WTC11 (cell line): ENCODE measurements around the gene JADE2. TPM values are rescaled to one million over a fixed set of nuclear protein-coding genes. Genes with fewer than 3 reads are reported as not detected.
"Not testable (repeated sequence)": the region's sequence is repeated elsewhere in the genome, so short reads cannot be mapped to it uniquely, and the experiment has no call there.

Experiments
- ATAC-seq: fragments of 200-7000 bp; cut with Tn5 transposase; 2 replicates; pipeline ENCODE4 v1.10.0; 2021; ENCODE audit warnings: mild to moderate bottlenecking, moderate library complexity
- CTCF ChIA-PET: fragments of 300-600 bp; sonication (Branson Sonifier 250); formaldehyde crosslinking; loops from one replicate; lab custom pipeline; 2021; ENCODE audit warnings: antibody characterized with exemption; lab: Charles Lee
- POLR2A ChIA-PET: fragments of 350-600 bp; sonication (Branson Sonifier 250); formaldehyde crosslinking; loops from one replicate; lab custom pipeline; 2021; ENCODE audit warnings: antibody characterized with exemption; lab: Charles Lee
- DNase-seq: peaks from one replicate; pipeline ENCODE4 v3.0.0; 2021; ENCODE audit warnings: low spot score
- H3K27ac Mint-ChIP-seq: 2 replicates; pipeline ENCODE4 v1.8.0; 2021; ENCODE audit warnings: mixed read lengths
- H3K27me3 Mint-ChIP-seq: 2 replicates; pipeline ENCODE4 v1.8.0; 2021; ENCODE audit warnings: low read depth, mild to moderate bottlenecking, moderate library complexity, mixed read lengths
- H3K36me3 Mint-ChIP-seq: 2 replicates; pipeline ENCODE4 v1.8.0; 2021; ENCODE audit warnings: mixed read lengths
- H3K4me1 Mint-ChIP-seq: 2 replicates; pipeline ENCODE4 v1.8.0; 2022; ENCODE audit warnings: mixed read lengths
- H3K4me3 Mint-ChIP-seq: 2 replicates; pipeline ENCODE4 v1.8.0; 2021; ENCODE audit warnings: mild to moderate bottlenecking, moderate library complexity, mixed read lengths
- H3K9me3 Mint-ChIP-seq: 2 replicates; pipeline ENCODE4 v1.8.0; 2021; ENCODE audit warnings: mixed read lengths
- CBFB ChIP-seq: sonication (generic); formaldehyde crosslinking; IDR thresholded peaks from 2 replicates; pipeline ENCODE4 v1.8.1; 2022; ENCODE audit warnings: mild to moderate bottlenecking, low read depth, missing genetic modification reagents
- CREB1 ChIP-seq: sonication (generic); formaldehyde crosslinking; IDR thresholded peaks from 2 replicates; pipeline ENCODE4 v1.8.0; 2023; ENCODE audit warnings: mild to moderate bottlenecking, missing genetic modification reagents
- ETV6 ChIP-seq: sonication (generic); formaldehyde crosslinking; IDR thresholded peaks from 2 replicates; pipeline ENCODE4 v1.8.1; 2022; ENCODE audit warnings: mild to moderate bottlenecking, missing genetic modification reagents
- HMGA2 ChIP-seq: fragments of 250-450 bp; sonication (Bioruptor Pico); IDR thresholded peaks from 2 replicates; pipeline ENCODE4 v1.4.0; 2021; ENCODE audit warnings: mild to moderate bottlenecking, moderate library complexity
- JUN ChIP-seq: sonication (generic); formaldehyde crosslinking; IDR thresholded peaks from 2 replicates; pipeline ENCODE4 v1.8.0; 2023; ENCODE audit warnings: mild to moderate bottlenecking, missing genetic modification reagents
- KAT7 ChIP-seq: sonication (generic); formaldehyde crosslinking; IDR thresholded peaks from 2 replicates; pipeline ENCODE4 v1.8.1; 2023; ENCODE audit warnings: missing genetic modification reagents, mild to moderate bottlenecking, borderline replicate concordance
- RELA ChIP-seq: sonication (generic); formaldehyde crosslinking; IDR thresholded peaks from 2 replicates; pipeline ENCODE4 v1.8.1; 2022; ENCODE audit warnings: missing genetic modification reagents, mild to moderate bottlenecking, borderline replicate concordance
- SMAD3 ChIP-seq: sonication (generic); formaldehyde crosslinking; IDR thresholded peaks from 2 replicates; pipeline ENCODE4 v1.8.0; 2022; ENCODE audit warnings: missing genetic modification reagents, mild to moderate bottlenecking, borderline replicate concordance
- SMAD4 ChIP-seq: sonication (generic); formaldehyde crosslinking; IDR thresholded peaks from 2 replicates; pipeline ENCODE4 v1.8.0; 2022; ENCODE audit warnings: mild to moderate bottlenecking, missing genetic modification reagents
- SP1 ChIP-seq: sonication (generic); formaldehyde crosslinking; conservative IDR thresholded peaks from 2 replicates; pipeline ENCODE4 v1.8.1; 2022; ENCODE audit warnings: missing genetic modification reagents
- ZNF121 ChIP-seq: sonication (generic); formaldehyde crosslinking; IDR thresholded peaks from 2 replicates; pipeline ENCODE4 v1.8.0; 2023; ENCODE audit warnings: missing genetic modification reagents
- ZNF219 ChIP-seq: sonication (generic); formaldehyde crosslinking; IDR thresholded peaks from 2 replicates; pipeline ENCODE4 v1.8.0; 2023; ENCODE audit warnings: missing genetic modification reagents, mild to moderate bottlenecking, borderline replicate concordance
- ZNF423 ChIP-seq: fragments of 250-450 bp; sonication (Bioruptor Pico); IDR thresholded peaks from 2 replicates; pipeline ENCODE4 v2.1.2; 2022; ENCODE audit warnings: mild to moderate bottlenecking, moderate library complexity
- total RNA-seq: library from RNA; stranded (reverse); gene quantifications from 3 replicates; pipeline ENCODE4 v1.2.3, GENCODE V29; 2021
- TF ChIP-seq, protein P1 (sequence below): sonication (generic); formaldehyde crosslinking; IDR thresholded peaks from 2 replicates; pipeline ENCODE4 v1.8.1; 2022; ENCODE audit warnings: missing genetic modification reagents, borderline replicate concordance
- TF ChIP-seq, protein P2 (sequence below): sonication (generic); formaldehyde crosslinking; IDR thresholded peaks from 2 replicates; pipeline ENCODE4 v1.8.1; 2023; ENCODE audit warnings: mild to moderate bottlenecking, missing genetic modification reagents, borderline replicate concordance
- TF ChIP-seq, protein P3 (sequence below): fragments of 250-450 bp; sonication (Bioruptor Pico); IDR thresholded peaks from 2 replicates; pipeline ENCODE4 v1.9.0; 2021; ENCODE audit warnings: mild to moderate bottlenecking
- TF ChIP-seq, protein P4 (sequence below): sonication (generic); formaldehyde crosslinking; IDR thresholded peaks from 2 replicates; pipeline ENCODE4 v1.8.0; 2023; ENCODE audit warnings: missing genetic modification reagents, mild to moderate bottlenecking, borderline replicate concordance
- TF ChIP-seq, protein P5 (sequence below): sonication (generic); formaldehyde crosslinking; IDR thresholded peaks from 2 replicates; pipeline ENCODE4 v1.8.0; 2022; ENCODE audit warnings: mild to moderate bottlenecking, missing genetic modification reagents
- TF ChIP-seq, protein P6 (sequence below): sonication (generic); formaldehyde crosslinking; IDR thresholded peaks from 2 replicates; pipeline ENCODE4 v1.8.1; 2022; ENCODE audit warnings: mild to moderate bottlenecking, missing genetic modification reagents, moderate library complexity, borderline replicate concordance
- TF ChIP-seq, protein P7 (sequence below): sonication (generic); formaldehyde crosslinking; IDR thresholded peaks from 2 replicates; pipeline ENCODE4 v1.8.1; 2022; ENCODE audit warnings: mild to moderate bottlenecking, moderate library complexity, missing genetic modification reagents

JADE2 gene
- total RNA-seq, 1 experiment from 2014 or later, result 40.8 TPM

DNA sequence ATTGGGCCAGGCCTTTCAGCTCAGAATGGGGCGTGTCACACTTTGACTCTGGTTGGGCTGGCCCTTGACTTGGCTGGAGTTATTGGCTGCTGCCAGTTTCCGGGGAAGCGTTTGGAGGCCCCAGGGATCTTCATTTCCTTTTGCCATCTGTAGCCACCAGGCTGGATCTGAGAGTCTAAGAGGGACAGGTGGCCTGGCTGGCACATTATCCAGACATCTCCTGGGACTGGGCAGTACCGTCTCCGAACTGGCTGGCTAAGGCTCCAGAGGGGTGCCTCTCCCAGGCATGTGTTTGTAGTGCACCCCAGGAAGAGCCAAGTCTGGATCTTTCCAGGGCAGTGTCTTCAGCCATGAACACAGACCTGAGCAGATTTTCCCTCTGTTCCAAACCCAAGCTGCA is 9.7 kb upstream of the JADE2 start:
- CTCF ChIA-PET, result no interaction called here
- ATAC-seq, result no peak
- H3K9me3 Mint-ChIP-seq, result no peaks in the 10 kb centered on the region
- H3K27ac Mint-ChIP-seq, result 0 out of 2 replicates have a peak overlapping the region, but pooled peaks have one; percentile 36
- peaks cover 32% of the 10 kb centered on the region for H3K4me1 Mint-ChIP-seq
- no peak for DNase-seq
- H3K36me3 Mint-ChIP-seq, result no peaks in the 10 kb centered on the region
- H3K4me3 Mint-ChIP-seq, result no peak overlapping the region
- POLR2A ChIA-PET, result no interaction called here
- no peaks in the 10 kb centered on the region for H3K27me3 Mint-ChIP-seq
- no peak for TF ChIP-seq SMAD4 (CRISPR knock-in tag)
- no peak for TF ChIP-seq SP1 (CRISPR knock-in tag)
- no peak for TF ChIP-seq RELA (CRISPR knock-in tag)
- TF ChIP-seq ZNF219, result no peak
- no peak for TF ChIP-seq HMGA2 (CRISPR knock-in tag)
- TF ChIP-seq ZNF423 (CRISPR knock-in tag), result no peak
- TF ChIP-seq, protein P1, sequence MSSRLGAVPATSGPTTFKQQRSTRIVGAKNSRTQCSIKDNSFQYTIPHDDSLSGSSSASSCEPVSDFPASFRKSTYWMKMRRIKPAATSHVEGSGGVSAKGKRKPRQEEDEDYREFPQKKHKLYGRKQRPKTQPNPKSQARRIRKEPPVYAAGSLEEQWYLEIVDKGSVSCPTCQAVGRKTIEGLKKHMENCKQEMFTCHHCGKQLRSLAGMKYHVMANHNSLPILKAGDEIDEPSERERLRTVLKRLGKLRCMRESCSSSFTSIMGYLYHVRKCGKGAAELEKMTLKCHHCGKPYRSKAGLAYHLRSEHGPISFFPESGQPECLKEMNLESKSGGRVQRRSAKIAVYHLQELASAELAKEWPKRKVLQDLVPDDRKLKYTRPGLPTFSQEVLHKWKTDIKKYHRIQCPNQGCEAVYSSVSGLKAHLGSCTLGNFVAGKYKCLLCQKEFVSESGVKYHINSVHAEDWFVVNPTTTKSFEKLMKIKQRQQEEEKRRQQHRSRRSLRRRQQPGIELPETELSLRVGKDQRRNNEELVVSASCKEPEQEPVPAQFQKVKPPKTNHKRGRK (CRISPR knock-in tag), result no peak
- TF ChIP-seq, protein P2, sequence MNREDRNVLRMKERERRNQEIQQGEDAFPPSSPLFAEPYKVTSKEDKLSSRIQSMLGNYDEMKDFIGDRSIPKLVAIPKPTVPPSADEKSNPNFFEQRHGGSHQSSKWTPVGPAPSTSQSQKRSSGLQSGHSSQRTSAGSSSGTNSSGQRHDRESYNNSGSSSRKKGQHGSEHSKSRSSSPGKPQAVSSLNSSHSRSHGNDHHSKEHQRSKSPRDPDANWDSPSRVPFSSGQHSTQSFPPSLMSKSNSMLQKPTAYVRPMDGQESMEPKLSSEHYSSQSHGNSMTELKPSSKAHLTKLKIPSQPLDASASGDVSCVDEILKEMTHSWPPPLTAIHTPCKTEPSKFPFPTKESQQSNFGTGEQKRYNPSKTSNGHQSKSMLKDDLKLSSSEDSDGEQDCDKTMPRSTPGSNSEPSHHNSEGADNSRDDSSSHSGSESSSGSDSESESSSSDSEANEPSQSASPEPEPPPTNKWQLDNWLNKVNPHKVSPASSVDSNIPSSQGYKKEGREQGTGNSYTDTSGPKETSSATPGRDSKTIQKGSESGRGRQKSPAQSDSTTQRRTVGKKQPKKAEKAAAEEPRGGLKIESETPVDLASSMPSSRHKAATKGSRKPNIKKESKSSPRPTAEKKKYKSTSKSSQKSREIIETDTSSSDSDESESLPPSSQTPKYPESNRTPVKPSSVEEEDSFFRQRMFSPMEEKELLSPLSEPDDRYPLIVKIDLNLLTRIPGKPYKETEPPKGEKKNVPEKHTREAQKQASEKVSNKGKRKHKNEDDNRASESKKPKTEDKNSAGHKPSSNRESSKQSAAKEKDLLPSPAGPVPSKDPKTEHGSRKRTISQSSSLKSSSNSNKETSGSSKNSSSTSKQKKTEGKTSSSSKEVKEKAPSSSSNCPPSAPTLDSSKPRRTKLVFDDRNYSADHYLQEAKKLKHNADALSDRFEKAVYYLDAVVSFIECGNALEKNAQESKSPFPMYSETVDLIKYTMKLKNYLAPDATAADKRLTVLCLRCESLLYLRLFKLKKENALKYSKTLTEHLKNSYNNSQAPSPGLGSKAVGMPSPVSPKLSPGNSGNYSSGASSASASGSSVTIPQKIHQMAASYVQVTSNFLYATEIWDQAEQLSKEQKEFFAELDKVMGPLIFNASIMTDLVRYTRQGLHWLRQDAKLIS (CRISPR knock-in tag), result no peak
- TF ChIP-seq, protein P3, sequence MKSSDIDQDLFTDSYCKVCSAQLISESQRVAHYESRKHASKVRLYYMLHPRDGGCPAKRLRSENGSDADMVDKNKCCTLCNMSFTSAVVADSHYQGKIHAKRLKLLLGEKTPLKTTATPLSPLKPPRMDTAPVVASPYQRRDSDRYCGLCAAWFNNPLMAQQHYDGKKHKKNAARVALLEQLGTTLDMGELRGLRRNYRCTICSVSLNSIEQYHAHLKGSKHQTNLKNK (CRISPR knock-in tag), result no peak

DNA sequence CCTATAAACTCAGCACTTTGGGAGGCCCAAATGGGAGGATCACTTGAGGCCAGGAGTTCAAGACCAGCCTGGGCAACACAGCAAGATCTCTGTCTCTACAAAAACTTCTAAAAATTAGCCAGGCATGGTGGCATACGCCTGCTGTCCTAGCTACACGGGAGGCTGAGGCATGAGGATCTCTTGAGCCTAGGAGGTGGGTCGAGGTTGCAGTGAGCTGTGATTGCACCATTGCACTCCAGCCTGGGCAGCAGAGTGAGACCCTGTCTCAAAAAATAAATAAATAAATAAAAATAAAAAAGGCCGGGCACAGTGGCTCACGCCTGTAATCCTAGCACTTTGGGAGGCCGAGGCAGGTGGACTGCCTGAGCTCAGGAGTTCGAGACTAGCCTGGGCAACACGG is 8.5 kb upstream of the JADE2 start:
- H3K36me3 Mint-ChIP-seq, CTCF ChIA-PET, H3K4me3 Mint-ChIP-seq, ATAC-seq, H3K27me3 Mint-ChIP-seq, H3K27ac Mint-ChIP-seq, DNase-seq, H3K9me3 Mint-ChIP-seq: not testable (repeated sequence)
- POLR2A ChIA-PET, result interaction anchor here (0.6 kb wide), 1 partner anchor 50 kb away, joined by 3 read pairs; no protein-coding TSS in a partner anchor
- peaks cover 27% of the 10 kb centered on the region for H3K4me1 Mint-ChIP-seq
- TF ChIP-seq ZNF121 (CRISPR knock-in tag), result 0 out of 2 replicates have a peak, but pooled peaks have one; percentile 16

DNA sequence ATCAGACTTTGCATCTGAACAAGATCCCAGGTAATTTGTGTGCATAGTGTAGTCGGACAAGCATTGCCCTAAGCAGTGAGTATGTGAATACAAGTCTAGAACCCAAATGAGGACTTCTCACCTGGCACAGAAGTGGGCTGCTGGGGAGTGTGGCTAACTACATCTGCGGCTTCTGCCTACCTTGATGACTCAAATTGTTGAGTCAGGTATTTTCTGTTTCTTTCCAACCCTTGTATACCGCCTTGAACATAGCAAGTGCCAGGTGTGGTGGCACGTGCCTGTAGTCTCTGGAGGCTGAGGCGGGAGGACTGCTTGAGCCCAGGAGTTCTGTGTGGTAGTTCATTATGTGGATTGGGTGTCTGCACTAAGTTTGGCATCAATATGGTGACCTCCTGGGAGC is 7.9 kb upstream of the JADE2 start:
- Mint-ChIP-seq H3K27ac (no peak overlapping the region), H3K4me3 (no peak overlapping the region), H3K36me3 (no peaks in the 10 kb centered on the region), H3K9me3 (no peaks in the 10 kb centered on the region), H3K27me3 (no peaks in the 10 kb centered on the region), H3K4me1 (peaks cover 25% of the 10 kb centered on the region)
- ATAC-seq, result no peak
- ChIA-PET CTCF (no interaction called here), POLR2A (interaction anchor here (0.6 kb wide), 1 partner anchor 51 kb away, joined by 3 read pairs; no protein-coding TSS in a partner anchor)
- DNase-seq, result no peak
- TF ChIP-seq CBFB (CRISPR knock-in tag) (no peak), JUN (CRISPR knock-in tag) (no peak), CREB1 (CRISPR knock-in tag) (no peak), SMAD3 (CRISPR knock-in tag) (no peak), KAT7 (CRISPR knock-in tag) (no peak), ETV6 (no peak)
- TF ChIP-seq, protein P4, sequence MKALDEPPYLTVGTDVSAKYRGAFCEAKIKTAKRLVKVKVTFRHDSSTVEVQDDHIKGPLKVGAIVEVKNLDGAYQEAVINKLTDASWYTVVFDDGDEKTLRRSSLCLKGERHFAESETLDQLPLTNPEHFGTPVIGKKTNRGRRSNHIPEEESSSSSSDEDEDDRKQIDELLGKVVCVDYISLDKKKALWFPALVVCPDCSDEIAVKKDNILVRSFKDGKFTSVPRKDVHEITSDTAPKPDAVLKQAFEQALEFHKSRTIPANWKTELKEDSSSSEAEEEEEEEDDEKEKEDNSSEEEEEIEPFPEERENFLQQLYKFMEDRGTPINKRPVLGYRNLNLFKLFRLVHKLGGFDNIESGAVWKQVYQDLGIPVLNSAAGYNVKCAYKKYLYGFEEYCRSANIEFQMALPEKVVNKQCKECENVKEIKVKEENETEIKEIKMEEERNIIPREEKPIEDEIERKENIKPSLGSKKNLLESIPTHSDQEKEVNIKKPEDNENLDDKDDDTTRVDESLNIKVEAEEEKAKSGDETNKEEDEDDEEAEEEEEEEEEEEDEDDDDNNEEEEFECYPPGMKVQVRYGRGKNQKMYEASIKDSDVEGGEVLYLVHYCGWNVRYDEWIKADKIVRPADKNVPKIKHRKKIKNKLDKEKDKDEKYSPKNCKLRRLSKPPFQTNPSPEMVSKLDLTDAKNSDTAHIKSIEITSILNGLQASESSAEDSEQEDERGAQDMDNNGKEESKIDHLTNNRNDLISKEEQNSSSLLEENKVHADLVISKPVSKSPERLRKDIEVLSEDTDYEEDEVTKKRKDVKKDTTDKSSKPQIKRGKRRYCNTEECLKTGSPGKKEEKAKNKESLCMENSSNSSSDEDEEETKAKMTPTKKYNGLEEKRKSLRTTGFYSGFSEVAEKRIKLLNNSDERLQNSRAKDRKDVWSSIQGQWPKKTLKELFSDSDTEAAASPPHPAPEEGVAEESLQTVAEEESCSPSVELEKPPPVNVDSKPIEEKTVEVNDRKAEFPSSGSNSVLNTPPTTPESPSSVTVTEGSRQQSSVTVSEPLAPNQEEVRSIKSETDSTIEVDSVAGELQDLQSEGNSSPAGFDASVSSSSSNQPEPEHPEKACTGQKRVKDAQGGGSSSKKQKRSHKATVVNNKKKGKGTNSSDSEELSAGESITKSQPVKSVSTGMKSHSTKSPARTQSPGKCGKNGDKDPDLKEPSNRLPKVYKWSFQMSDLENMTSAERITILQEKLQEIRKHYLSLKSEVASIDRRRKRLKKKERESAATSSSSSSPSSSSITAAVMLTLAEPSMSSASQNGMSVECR, result no peak
- TF ChIP-seq, protein P5, sequence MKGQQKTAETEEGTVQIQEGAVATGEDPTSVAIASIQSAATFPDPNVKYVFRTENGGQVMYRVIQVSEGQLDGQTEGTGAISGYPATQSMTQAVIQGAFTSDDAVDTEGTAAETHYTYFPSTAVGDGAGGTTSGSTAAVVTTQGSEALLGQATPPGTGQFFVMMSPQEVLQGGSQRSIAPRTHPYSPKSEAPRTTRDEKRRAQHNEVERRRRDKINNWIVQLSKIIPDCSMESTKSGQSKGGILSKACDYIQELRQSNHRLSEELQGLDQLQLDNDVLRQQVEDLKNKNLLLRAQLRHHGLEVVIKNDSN (CRISPR knock-in tag), result no peak
- TF ChIP-seq, protein P6, sequence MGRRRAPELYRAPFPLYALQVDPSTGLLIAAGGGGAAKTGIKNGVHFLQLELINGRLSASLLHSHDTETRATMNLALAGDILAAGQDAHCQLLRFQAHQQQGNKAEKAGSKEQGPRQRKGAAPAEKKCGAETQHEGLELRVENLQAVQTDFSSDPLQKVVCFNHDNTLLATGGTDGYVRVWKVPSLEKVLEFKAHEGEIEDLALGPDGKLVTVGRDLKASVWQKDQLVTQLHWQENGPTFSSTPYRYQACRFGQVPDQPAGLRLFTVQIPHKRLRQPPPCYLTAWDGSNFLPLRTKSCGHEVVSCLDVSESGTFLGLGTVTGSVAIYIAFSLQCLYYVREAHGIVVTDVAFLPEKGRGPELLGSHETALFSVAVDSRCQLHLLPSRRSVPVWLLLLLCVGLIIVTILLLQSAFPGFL, result no peak
- TF ChIP-seq, protein P7, sequence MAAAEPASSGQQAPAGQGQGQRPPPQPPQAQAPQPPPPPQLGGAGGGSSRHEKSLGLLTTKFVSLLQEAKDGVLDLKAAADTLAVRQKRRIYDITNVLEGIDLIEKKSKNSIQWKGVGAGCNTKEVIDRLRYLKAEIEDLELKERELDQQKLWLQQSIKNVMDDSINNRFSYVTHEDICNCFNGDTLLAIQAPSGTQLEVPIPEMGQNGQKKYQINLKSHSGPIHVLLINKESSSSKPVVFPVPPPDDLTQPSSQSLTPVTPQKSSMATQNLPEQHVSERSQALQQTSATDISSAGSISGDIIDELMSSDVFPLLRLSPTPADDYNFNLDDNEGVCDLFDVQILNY (CRISPR knock-in tag), result no peak
